Heart right ventricle (tissue), 16 donors: ENCODE measurements around the gene GMDS. TPM values are rescaled to one million over a fixed set of nuclear protein-coding genes. Genes with fewer than 3 reads are reported as not detected.
A peak's percentile ranks its signal among the peaks of the same experiment; 100 is the strongest.

Experiments
- ATAC-seq, 8 donors: fragments of 200-7000 bp; cut with Tn5 transposase; one replicate each; pipeline ENCODE4 v1.9.1; 2020; ENCODE audit warnings: mild to moderate bottlenecking in 8 of 8, moderate library complexity in 8 of 8, moderate number of reproducible peaks in 1 of 8
- DNase-seq, 2 donors: peaks; one replicate each; pipeline ENCODE4 v3.0.0-alpha.2; 2020
- H3K27ac ChIP-seq, 10 donors: fragments of 200-600 bp; sonication (generic) in 2 of 10; one replicate each; pipeline versions ENCODE4 v1.5.0 to v1.8.0; 2020 to 2022; ENCODE audit warnings: mild to moderate bottlenecking in 3 of 10
- H3K27me3 ChIP-seq, 7 donors: fragments of 200-600 bp; one replicate each; pipeline ENCODE4 v1.8.0; 2021 to 2022; ENCODE audit warnings: mild to moderate bottlenecking in 2 of 7
- H3K36me3 ChIP-seq, 9 donors: fragments of 200-600 bp; sonication (generic) in 1 of 9; one replicate each; pipeline versions ENCODE4 v1.5.0 to v1.8.0; 2020 to 2022; ENCODE audit warnings: mild to moderate bottlenecking in 2 of 9
- H3K4me1 ChIP-seq, 9 donors: fragments of 200-600 bp; sonication (generic) in 1 of 9; one replicate each; pipeline versions ENCODE4 v1.5.0 to v1.8.0; 2020 to 2022; ENCODE audit warnings: mild to moderate bottlenecking in 4 of 9
- H3K4me3 ChIP-seq, 10 donors: fragments of 200-600 bp; sonication (generic) in 2 of 10; one replicate each; pipeline versions ENCODE4 v1.5.0 to v1.8.0; 2020 to 2022; ENCODE audit warnings: mild to moderate bottlenecking in 7 of 10, moderate library complexity in 2 of 10
- H3K9me3 ChIP-seq, 11 donors: fragments of 200-600 bp in 10 of 11; sonication (generic) in 2 of 11; one replicate each; pipeline versions ENCODE4 v1.5.0 to v1.8.0; 2013 to 2022; ENCODE audit warnings: mild to moderate bottlenecking in 2 of 11, control low read depth in 1 of 11, moderate library complexity in 1 of 11
- CTCF ChIP-seq, 9 donors: fragments of 200-600 bp; sonication (generic) in 2 of 9; IDR thresholded peaks; one replicate each; pipeline versions ENCODE4 v1.5.0 to v1.8.0; 2021 to 2022; ENCODE audit warnings: antibody characterized with exemption in 9 of 9, mild to moderate bottlenecking in 5 of 9, moderate library complexity in 1 of 9
- WGBS, 2 donors: extraction: QIAGEN DNeasy Blood & Tissue Kit; methylation state at CpG; one replicate each; pipeline ENCODE4 v1.1.7; 2013; ENCODE audit warnings: inconsistent platforms in 1 of 2; 5-methylcytosine and 5-hydroxymethylcytosine counted together
- intact Hi-C, 10 donors: fragments of 100-400 bp; cut with DNase I; formaldehyde crosslinking; loops; one replicate each; pipeline versions ENCODE4 v1.11.1 to v1.14.2; 2022
- polyA plus RNA-seq, 2 donors: library from polyadenylated mRNA; stranded (reverse); fragments of 200-250 nt; gene quantifications; one replicate each; pipeline ENCODE4 v1.2.3, GENCODE V29; 2013
- total RNA-seq, 10 donors: library from RNA; stranded (reverse); fragmentation: NEBNext Ultra II Directional in 3 of 10; extraction: Animal tissue kit (Norgen Biotek cat#: 25700) in 3 of 10; gene quantifications; one replicate each; pipeline versions ENCODE4 v1.2.1 to v1.2.4, GENCODE V29; 2021 to 2023
- donor health status: Arrhythmogenic right ventricular cardiomyopathy.
- donor health status: ischemic (EF 13 %, LVEDD 7.1; RV severe dilation, severe dysfunction).
- donor health status: healthy with polysubstance abuse.
- donor health status: DM: no; HTN: yes; CAD: no.
- donor health status: DM: no; HTN: no; CAD: no.
- donor health status: ischemic (EF 25% LVEDD 6.9; RV normal size, moderate dysfunction).
- donor health status: ischemic (EF 25% LVEDD 5.7; RV mildly dilated, moderate dysfunction).
- donor health status: healthy.
- donor health status: DM: yes; HTN: yes; CAD: no.
- donor health status: Ischemic cardiomyopathy.
- donor health status: ischemic (EF 35%, LVEDD 5.7; RV mildly dilated, moderate dysfunction).
- donor health status: nonischemic (EF 11% LVEDD 7.7; RV severe dilation, severe dysfunction).
- donor health status: DM: yes; HTN: yes; CAD: no.
- donor health status: PGD.
- donor health status: ischemic (EF 29% LVEDD 5.4; RV normal size, mild dysfunction).
- donor health status: nonischemic (EF 23%, LVEDD 6.1; RV moderate dilation, normal function).

The GMDS gene
- total and polyA plus RNA-seq, 12 donors: 5.0 to 10.6 (median 6.9) TPM

GRCh38 chr6:1825277-1825676 lies 420.1 kb downstream of the GMDS start:
- TF ChIP-seq CTCF (IDR thresholded peaks at IDR 0.05): no peak
- H3K27me3 ChIP-seq: no peaks in the 10 kb centered on the region
- intact Hi-C loops: no loop called here
- H3K4me3 ChIP-seq: no peak overlapping the region
- H3K9me3 ChIP-seq: peaks cover 0 to 25% (median 15%) of the 10 kb centered on the region in 11 donors
- peaks cover 0 to 24% (median 12%) of the 10 kb centered on the region in 9 donors for H3K4me1 ChIP-seq
- no peaks in the 10 kb centered on the region for H3K36me3 ChIP-seq
- no peak overlapping the region for H3K27ac ChIP-seq
- ATAC-seq: no peak
- WGBS, 2 donors: 92 to 93% methylated on average over 1 of the region's 1 CpG
- DNase-seq: no peak

- WGBS, 2 donors: 28 to 33% methylated on average over 11 of the region's 11 CpGs
- peaks cover 0 to 33% (median 12%) of the 10 kb centered on the region in 9 donors for H3K4me1 ChIP-seq
- peak overlapping the region in 4 of 10 donors; percentile 19 to 61 (median 38) for H3K27ac ChIP-seq
- no peaks in the 10 kb centered on the region for H3K36me3 ChIP-seq
- intact Hi-C loops: no loop called here
- DNase-seq (peak in 1 of 2 donors; percentile 11), ATAC-seq (peak in 6 of 8 donors; percentile 46 to 64 (median 61))
- no peaks in the 10 kb centered on the region for H3K27me3 ChIP-seq
- no peaks in the 10 kb centered on the region for H3K9me3 ChIP-seq
- peak overlapping the region in 6 of 10 donors; percentile 1 to 33 (median 28) for H3K4me3 ChIP-seq
- TF ChIP-seq CTCF (IDR thresholded peaks at IDR 0.05): no peak
Measured at GRCh38 chr6:1821513-1822183, 423.8 kb downstream of the GMDS start.

GRCh38 chr6:1821164-1821512 lies 424.3 kb downstream of the GMDS start:
- intact Hi-C loops: no loop called here
- H3K27ac ChIP-seq: peak overlapping the region in 4 of 10 donors; percentile 19 to 61 (median 38)
- WGBS, 2 donors: 45 to 55% methylated on average over 11 of the region's 11 CpGs
- H3K4me1 ChIP-seq: peaks cover 0 to 33% (median 12%) of the 10 kb centered on the region in 9 donors
- H3K36me3 ChIP-seq: no peaks in the 10 kb centered on the region
- no peaks in the 10 kb centered on the region for H3K9me3 ChIP-seq
- H3K4me3 ChIP-seq: peak overlapping the region in 6 of 10 donors; percentile 1 to 33 (median 28)
- TF ChIP-seq CTCF (IDR thresholded peaks at IDR 0.05): no peak
- ATAC-seq (peak in 2 of 8 donors; percentile 17 to 39), DNase-seq (no peak)
- no peaks in the 10 kb centered on the region for H3K27me3 ChIP-seq

- intact Hi-C loops: no loop called here
- Histone ChIP-seq H3K27me3 (no peaks in the 10 kb centered on the region), H3K27ac (peak overlapping the region in 2 of 10 donors; percentile 20 to 57)
Measured at GRCh38 chr6:1820714-1821113, 424.7 kb downstream of the GMDS start.

More at GRCh38 chr6:1820714-1821113, 424.7 kb downstream of the GMDS start:
- TF ChIP-seq CTCF (IDR thresholded peaks at IDR 0.05): no peak
- ATAC-seq (peak in 1 of 8 donors; percentile 14), DNase-seq (no peak)
- Histone ChIP-seq H3K4me3 (peak overlapping the region in 3 of 10 donors; percentile 30 to 33 (median 31)), H3K9me3 (no peaks in the 10 kb centered on the region), H3K4me1 (peaks cover 0 to 33% (median 12%) of the 10 kb centered on the region in 9 donors), H3K36me3 (no peaks in the 10 kb centered on the region)
- WGBS, 2 donors: 81 to 87% methylated on average over 1 of the region's 1 CpG
